Endothelial cell of umbilical vein (primary cell): ENCODE measurements around the gene PAX5.

Source experiments
- FOS ChIP-seq: IDR thresholded peaks from 2 replicates; pipeline ENCODE4 v1.6.1; 2011; ENCODE audit warnings: mild to moderate bottlenecking, low read length, moderate library complexity, borderline replicate concordance; ENCODE audit not compliant: insufficient read depth
- MYC ChIP-seq: IDR thresholded peaks from one replicate; pipeline ENCODE4 v1.6.1; 2011; ENCODE audit warnings: mild to moderate bottlenecking, low read depth, low read length
- POLR2A ChIP-seq: IDR thresholded peaks from 2 replicates; pipeline ENCODE4 v1.6.1; 2012; ENCODE audit warnings: low read depth, mild to moderate bottlenecking, control low read depth, low read length
- POLR2AphosphoS5 ChIP-seq: IDR thresholded peaks from 2 replicates; pipeline ENCODE4 v1.6.1; 2012; ENCODE audit warnings: low read depth, mild to moderate bottlenecking, control low read depth, low read length, moderate library complexity; ENCODE audit not compliant: insufficient read depth
- TF ChIP-seq, protein P1 (sequence below), 2 donors: IDR thresholded peaks; 1 replicate in 1 of 2; 2 replicates in 1 of 2; pipeline ENCODE4 v1.5.1; 2011; ENCODE audit warnings: low read length in 2 of 2, mild to moderate bottlenecking in 2 of 2, moderate library complexity in 2 of 2, control low read depth in 1 of 2, inconsistent platforms in 1 of 2, low read depth in 1 of 2; ENCODE audit not compliant: insufficient read depth in 1 of 2; ENCODE audit errors: extremely low read depth in 1 of 2

DNA sequence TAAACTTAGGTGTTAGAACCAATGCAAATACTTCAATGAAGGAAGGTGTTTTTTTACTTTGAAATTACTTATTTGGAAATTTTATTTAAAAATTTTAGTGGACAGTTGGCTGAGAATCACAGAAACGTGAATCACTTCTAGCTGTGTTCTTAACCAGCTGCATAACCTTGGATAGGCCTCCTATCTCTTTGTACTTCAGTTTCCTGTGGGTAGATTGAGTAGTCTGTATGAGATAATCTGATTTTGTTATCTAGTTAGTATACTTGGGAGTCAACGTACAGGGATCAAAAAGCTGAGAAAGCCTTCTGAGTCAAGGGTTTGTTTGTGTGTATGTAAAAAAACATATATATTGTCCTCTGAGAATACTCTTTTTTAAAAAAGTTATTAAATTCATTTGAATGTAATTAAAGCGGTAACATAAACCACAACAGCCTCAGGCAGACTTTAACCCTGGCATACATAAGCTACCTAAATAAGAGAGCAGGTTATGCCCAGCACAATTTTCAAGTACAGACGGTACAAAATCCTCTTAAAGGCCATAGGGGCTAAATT, 48.2 kb upstream of the PAX5 start:
- TF ChIP-seq FOS (no peak), POLR2A (no peak), POLR2AphosphoS5 (no peak), MYC (no peak)
- TF ChIP-seq, protein P1, sequence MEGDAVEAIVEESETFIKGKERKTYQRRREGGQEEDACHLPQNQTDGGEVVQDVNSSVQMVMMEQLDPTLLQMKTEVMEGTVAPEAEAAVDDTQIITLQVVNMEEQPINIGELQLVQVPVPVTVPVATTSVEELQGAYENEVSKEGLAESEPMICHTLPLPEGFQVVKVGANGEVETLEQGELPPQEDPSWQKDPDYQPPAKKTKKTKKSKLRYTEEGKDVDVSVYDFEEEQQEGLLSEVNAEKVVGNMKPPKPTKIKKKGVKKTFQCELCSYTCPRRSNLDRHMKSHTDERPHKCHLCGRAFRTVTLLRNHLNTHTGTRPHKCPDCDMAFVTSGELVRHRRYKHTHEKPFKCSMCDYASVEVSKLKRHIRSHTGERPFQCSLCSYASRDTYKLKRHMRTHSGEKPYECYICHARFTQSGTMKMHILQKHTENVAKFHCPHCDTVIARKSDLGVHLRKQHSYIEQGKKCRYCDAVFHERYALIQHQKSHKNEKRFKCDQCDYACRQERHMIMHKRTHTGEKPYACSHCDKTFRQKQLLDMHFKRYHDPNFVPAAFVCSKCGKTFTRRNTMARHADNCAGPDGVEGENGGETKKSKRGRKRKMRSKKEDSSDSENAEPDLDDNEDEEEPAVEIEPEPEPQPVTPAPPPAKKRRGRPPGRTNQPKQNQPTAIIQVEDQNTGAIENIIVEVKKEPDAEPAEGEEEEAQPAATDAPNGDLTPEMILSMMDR (IDR thresholded peaks at IDR 0.05; ENCODE audit: extremely low read depth in 1 of 2, insufficient read depth in 1 of 2, low read depth in 1 of 2, low read length in 2 of 2) = no peak
